Natural killer cell treated with Interleukin-12 subunit alpha and Interleukin-12 subunit beta and Interleukin-15 and Interleukin-18, amount 100 ng/mL, for 72 hours (primary cell): ENCODE data around the gene ING1. TPM values are rescaled to one million over a fixed set of nuclear protein-coding genes. Genes with fewer than 3 reads are reported as not detected.
"Not testable (repeated sequence)": the region's sequence is repeated elsewhere in the genome, so short reads cannot be mapped to it uniquely, and the experiment has no call there.

ENCODE experiments used
- ATAC-seq, 2 donors: fragments of 150-1000 bp; cut with Tn5 transposase in 1 of 2; sonication (Bioruptor Pico), chemical (Tn5 transposase) in 1 of 2; 2 replicates each; pipeline ENCODE4 v1.10.0; 2021
- DNase-seq: peaks from one replicate; pipeline ENCODE4 v3.0.0; 2022; ENCODE audit warnings: low spot score
- H3K27ac Mint-ChIP-seq, 2 donors: 1 replicate in 1 of 2; 2 replicates in 1 of 2; pipeline ENCODE4 v1.8.0; 2022; ENCODE audit warnings: mixed read lengths in 2 of 2, mild to moderate bottlenecking in 1 of 2, moderate library complexity in 1 of 2
- H3K27me3 Mint-ChIP-seq, 2 donors: 1 replicate in 1 of 2; 2 replicates in 1 of 2; pipeline ENCODE4 v1.8.0; 2022; ENCODE audit warnings: mixed read lengths in 2 of 2
- H3K36me3 Mint-ChIP-seq: one replicate; pipeline ENCODE4 v1.8.0; 2022; ENCODE audit warnings: mixed read lengths
- H3K4me1 Mint-ChIP-seq, 2 donors: 1 replicate in 1 of 2; 2 replicates in 1 of 2; pipeline ENCODE4 v1.8.0; 2022; ENCODE audit warnings: low read depth in 2 of 2, mixed read lengths in 2 of 2, mild to moderate bottlenecking in 1 of 2
- H3K4me3 Mint-ChIP-seq: one replicate; pipeline ENCODE4 v1.8.0; 2022; ENCODE audit warnings: mixed read lengths
- H3K9me3 Mint-ChIP-seq: 2 replicates; pipeline ENCODE4 v1.8.0; 2022; ENCODE audit warnings: mixed read lengths
- total RNA-seq, 2 donors: library from RNA; stranded (reverse); gene quantifications; one replicate each; pipeline ENCODE4 v1.2.3, GENCODE V29; 2022

Gene ING1
- total RNA-seq, 2 donors from 2014 or later, result 11.1 to 15.7 TPM

- DNase-seq, result no peak
- ATAC-seq, result no peak
- H3K27ac Mint-ChIP-seq, result no peak overlapping the region
- H3K27me3 Mint-ChIP-seq, result no peaks in the 10 kb centered on the region
- H3K4me3 Mint-ChIP-seq, result no peak overlapping the region
- H3K4me1 Mint-ChIP-seq, result peaks cover 17 to 28% of the 10 kb centered on the region in 2 donors
- H3K9me3 Mint-ChIP-seq, result no peaks in the 10 kb centered on the region
- H3K36me3 Mint-ChIP-seq, result peaks cover 22% of the 10 kb centered on the region
Observed at GRCh38 chr13:110700186-110700585, 13.3 kb upstream of the ING1 start.

GRCh38 chr13:110700641-110701040 is 12.9 kb upstream of the ING1 start:
- DNase-seq (no peak), ATAC-seq (no peak)
- Mint-ChIP-seq H3K4me1 (peaks cover 17 to 31% of the 10 kb centered on the region in 2 donors), H3K27me3 (no peaks in the 10 kb centered on the region), H3K27ac (no peak overlapping the region), H3K4me3 (no peak overlapping the region), H3K9me3 (no peaks in the 10 kb centered on the region), H3K36me3 (peaks cover 22% of the 10 kb centered on the region)

GRCh38 chr13:110701061-110701460 is 12.4 kb upstream of the ING1 start:
- H3K27ac Mint-ChIP-seq, ATAC-seq, DNase-seq, H3K4me3 Mint-ChIP-seq, H3K9me3 Mint-ChIP-seq, H3K27me3 Mint-ChIP-seq: not testable (repeated sequence)
- Mint-ChIP-seq H3K36me3 (peaks cover 22% of the 10 kb centered on the region), H3K4me1 (peaks cover 17 to 31% of the 10 kb centered on the region in 2 donors)

- Mint-ChIP-seq H3K4me3 (no peak overlapping the region), H3K36me3 (peaks cover 22% of the 10 kb centered on the region), H3K27me3 (no peaks in the 10 kb centered on the region), H3K27ac (no peak overlapping the region), H3K4me1 (peaks cover 21 to 40% of the 10 kb centered on the region in 2 donors), H3K9me3 (no peaks in the 10 kb centered on the region)
- DNase-seq, result no peak
- ATAC-seq, result no peak
Observed at GRCh38 chr13:110702089-110702488, 11.4 kb upstream of the ING1 start.

GRCh38 chr13:110702591-110703526 is 10.6 kb upstream of the ING1 start:
- Mint-ChIP-seq H3K27me3 (no peaks in the 10 kb centered on the region), H3K4me3 (no peak overlapping the region), H3K27ac (peak overlapping the region in 1 of 2 donors; percentile 31), H3K4me1 (peaks cover 22 to 42% of the 10 kb centered on the region in 2 donors), H3K9me3 (no peaks in the 10 kb centered on the region), H3K36me3 (peaks cover 22% of the 10 kb centered on the region)
- ATAC-seq (no peak), DNase-seq (no peak)

- no peaks in the 10 kb centered on the region for H3K27me3 Mint-ChIP-seq
- H3K9me3 Mint-ChIP-seq, result no peaks in the 10 kb centered on the region
- peak overlapping the region; percentile 60 to 78 for H3K27ac Mint-ChIP-seq
- peak overlapping the region; percentile 85 for H3K4me3 Mint-ChIP-seq
- ATAC-seq (no peak), DNase-seq (no peak)
- H3K4me1 Mint-ChIP-seq, result peaks cover 22 to 30% of the 10 kb centered on the region in 2 donors
- peaks cover 10% of the 10 kb centered on the region for H3K36me3 Mint-ChIP-seq
Observed at GRCh38 chr13:110705356-110705825, 8.1 kb upstream of the ING1 start.

GRCh38 chr13:110705826-110706569 is 7.5 kb upstream of the ING1 start, which contains the start of gene CARS2:
CARS2 (minus strand) TSS chr13:110706116; CDS start chr13:110706093, 23 bp downstream.
- DNase-seq (peak; percentile 96), ATAC-seq (peak; percentile 98 to 99)
- Mint-ChIP-seq H3K27ac (peak within 1 kb of the TSS; percentile 77 to 78), H3K4me1 (peaks cover 22 to 30% of the 10 kb centered on the region in 2 donors), H3K36me3 (peaks cover 10% of the 10 kb centered on the region), H3K9me3 (no peaks in the 10 kb centered on the region), H3K27me3 (no peaks in the 10 kb centered on the region), H3K4me3 (peak within 1 kb of the TSS; percentile 85)

- peaks cover 5% of the 10 kb centered on the region for H3K36me3 Mint-ChIP-seq
- no peaks in the 10 kb centered on the region for H3K27me3 Mint-ChIP-seq
- peak overlapping the region; percentile 70 to 77 for H3K27ac Mint-ChIP-seq
Observed at GRCh38 chr13:110706570-110707372, 6.7 kb upstream of the ING1 start.

GRCh38 chr13:110712081-110712848 is 1.2 kb upstream of the ING1 start:
- DNase-seq (peak; percentile 89), ATAC-seq (peak; percentile 53 to 64)
- Mint-ChIP-seq H3K4me1 (peaks cover 16 to 20% of the 10 kb centered on the region in 2 donors), H3K27ac (peak overlapping the region; percentile 90 to 96), H3K9me3 (no peaks in the 10 kb centered on the region), H3K36me3 (no peaks in the 10 kb centered on the region), H3K4me3 (peak overlapping the region; percentile 98), H3K27me3 (no peaks in the 10 kb centered on the region)

More at GRCh38 chr13:110706570-110707372, 6.7 kb upstream of the ING1 start:
- H3K4me3 Mint-ChIP-seq, result peak overlapping the region; percentile 74
- no peak for DNase-seq
- H3K4me1 Mint-ChIP-seq, result peaks cover 23 to 35% of the 10 kb centered on the region in 2 donors
- no peak for ATAC-seq
- H3K9me3 Mint-ChIP-seq, result no peaks in the 10 kb centered on the region

GRCh38 chr13:110712849-110713641 is 455 bp upstream of the ING1 start:
- ATAC-seq, result peak; percentile 77 to 79
- H3K36me3 Mint-ChIP-seq, result no peaks in the 10 kb centered on the region
- H3K9me3 Mint-ChIP-seq, result no peaks in the 10 kb centered on the region
- peak overlapping the region; percentile 90 to 96 for H3K27ac Mint-ChIP-seq
- peaks cover 23 to 27% of the 10 kb centered on the region in 2 donors for H3K4me1 Mint-ChIP-seq
- peak overlapping the region; percentile 98 for H3K4me3 Mint-ChIP-seq
- no peaks in the 10 kb centered on the region for H3K27me3 Mint-ChIP-seq
- peak; percentile 100 for DNase-seq

- ATAC-seq, result no peak
- Mint-ChIP-seq H3K36me3 (no peaks in the 10 kb centered on the region), H3K27me3 (no peaks in the 10 kb centered on the region), H3K9me3 (no peaks in the 10 kb centered on the region), H3K4me3 (peak overlapping the region; percentile 98), H3K27ac (peak overlapping the region; percentile 90 to 97), H3K4me1 (peaks cover 23 to 27% of the 10 kb centered on the region in 2 donors)
- DNase-seq, result peak; percentile 67
Observed at GRCh38 chr13:110713981-110714796, 689 bp downstream of the ING1 start.
